Panc1 (cell line): Measurements from ENCODE around the gene METTL2A.
"Not testable (repeated sequence)": the region's sequence is repeated elsewhere in the genome, so short reads cannot be mapped to it uniquely, and the experiment has no call there.

Experiments used
- TF ChIP-seq, protein P1 (sequence below): fragments of 450-650 bp; IDR thresholded peaks from 2 replicates; pipeline ENCODE4 v1.5.1; 2017; ENCODE audit warnings: mild to moderate bottlenecking
- TF ChIP-seq, protein P2 (sequence below), 2 experiments: IDR thresholded peaks; 2 replicates each; pipeline ENCODE4 v1.6.1; 2011 to 2012; ENCODE audit warnings: low read depth in 2 of 2, control low read depth in 1 of 2, low read length in 1 of 2, mild to moderate bottlenecking in 1 of 2, moderate library complexity in 1 of 2; ENCODE audit not compliant: insufficient read depth in 1 of 2

DNA sequence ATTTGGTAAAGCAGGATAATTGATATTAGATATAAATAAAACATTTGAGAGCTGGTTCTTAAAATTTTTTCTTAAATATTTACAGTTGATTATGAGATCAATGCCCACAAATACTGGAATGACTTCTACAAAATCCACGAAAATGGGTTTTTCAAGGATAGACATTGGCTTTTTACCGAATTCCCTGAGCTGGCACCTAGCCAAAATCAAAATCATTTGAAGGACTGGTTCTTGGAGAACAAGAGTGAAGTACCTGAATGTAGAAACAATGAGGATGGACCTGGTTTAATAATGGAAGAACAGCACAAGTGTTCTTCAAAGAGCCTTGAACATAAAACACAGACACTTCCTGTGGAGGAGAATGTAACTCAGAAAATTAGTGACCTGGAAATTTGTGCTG lies 2.5 kb downstream of the METTL2A start:
- TF ChIP-seq, protein P1, sequence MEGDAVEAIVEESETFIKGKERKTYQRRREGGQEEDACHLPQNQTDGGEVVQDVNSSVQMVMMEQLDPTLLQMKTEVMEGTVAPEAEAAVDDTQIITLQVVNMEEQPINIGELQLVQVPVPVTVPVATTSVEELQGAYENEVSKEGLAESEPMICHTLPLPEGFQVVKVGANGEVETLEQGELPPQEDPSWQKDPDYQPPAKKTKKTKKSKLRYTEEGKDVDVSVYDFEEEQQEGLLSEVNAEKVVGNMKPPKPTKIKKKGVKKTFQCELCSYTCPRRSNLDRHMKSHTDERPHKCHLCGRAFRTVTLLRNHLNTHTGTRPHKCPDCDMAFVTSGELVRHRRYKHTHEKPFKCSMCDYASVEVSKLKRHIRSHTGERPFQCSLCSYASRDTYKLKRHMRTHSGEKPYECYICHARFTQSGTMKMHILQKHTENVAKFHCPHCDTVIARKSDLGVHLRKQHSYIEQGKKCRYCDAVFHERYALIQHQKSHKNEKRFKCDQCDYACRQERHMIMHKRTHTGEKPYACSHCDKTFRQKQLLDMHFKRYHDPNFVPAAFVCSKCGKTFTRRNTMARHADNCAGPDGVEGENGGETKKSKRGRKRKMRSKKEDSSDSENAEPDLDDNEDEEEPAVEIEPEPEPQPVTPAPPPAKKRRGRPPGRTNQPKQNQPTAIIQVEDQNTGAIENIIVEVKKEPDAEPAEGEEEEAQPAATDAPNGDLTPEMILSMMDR = not testable (repeated sequence)
- TF ChIP-seq, protein P2, sequence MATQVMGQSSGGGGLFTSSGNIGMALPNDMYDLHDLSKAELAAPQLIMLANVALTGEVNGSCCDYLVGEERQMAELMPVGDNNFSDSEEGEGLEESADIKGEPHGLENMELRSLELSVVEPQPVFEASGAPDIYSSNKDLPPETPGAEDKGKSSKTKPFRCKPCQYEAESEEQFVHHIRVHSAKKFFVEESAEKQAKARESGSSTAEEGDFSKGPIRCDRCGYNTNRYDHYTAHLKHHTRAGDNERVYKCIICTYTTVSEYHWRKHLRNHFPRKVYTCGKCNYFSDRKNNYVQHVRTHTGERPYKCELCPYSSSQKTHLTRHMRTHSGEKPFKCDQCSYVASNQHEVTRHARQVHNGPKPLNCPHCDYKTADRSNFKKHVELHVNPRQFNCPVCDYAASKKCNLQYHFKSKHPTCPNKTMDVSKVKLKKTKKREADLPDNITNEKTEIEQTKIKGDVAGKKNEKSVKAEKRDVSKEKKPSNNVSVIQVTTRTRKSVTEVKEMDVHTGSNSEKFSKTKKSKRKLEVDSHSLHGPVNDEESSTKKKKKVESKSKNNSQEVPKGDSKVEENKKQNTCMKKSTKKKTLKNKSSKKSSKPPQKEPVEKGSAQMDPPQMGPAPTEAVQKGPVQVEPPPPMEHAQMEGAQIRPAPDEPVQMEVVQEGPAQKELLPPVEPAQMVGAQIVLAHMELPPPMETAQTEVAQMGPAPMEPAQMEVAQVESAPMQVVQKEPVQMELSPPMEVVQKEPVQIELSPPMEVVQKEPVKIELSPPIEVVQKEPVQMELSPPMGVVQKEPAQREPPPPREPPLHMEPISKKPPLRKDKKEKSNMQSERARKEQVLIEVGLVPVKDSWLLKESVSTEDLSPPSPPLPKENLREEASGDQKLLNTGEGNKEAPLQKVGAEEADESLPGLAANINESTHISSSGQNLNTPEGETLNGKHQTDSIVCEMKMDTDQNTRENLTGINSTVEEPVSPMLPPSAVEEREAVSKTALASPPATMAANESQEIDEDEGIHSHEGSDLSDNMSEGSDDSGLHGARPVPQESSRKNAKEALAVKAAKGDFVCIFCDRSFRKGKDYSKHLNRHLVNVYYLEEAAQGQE (IDR thresholded peaks at IDR 0.05; ENCODE audit: insufficient read depth in 1 of 2, low read depth in 2 of 2, low read length in 1 of 2) = not testable (repeated sequence)
